Heart left ventricle (tissue), 16 donors: ENCODE results near the gene PLCB1. TPM values are rescaled to one million over a fixed set of nuclear protein-coding genes. Genes with fewer than 3 reads are reported as not detected.
A peak's percentile ranks its signal among the peaks of the same experiment; 100 is the strongest.

Source experiments
- ATAC-seq, 4 donors: fragments of 200-7000 bp; cut with Tn5 transposase; one replicate each; pipeline ENCODE4 v1.9.1; 2020 to 2022; ENCODE audit warnings: moderate library complexity in 4 of 4, mild to moderate bottlenecking in 3 of 4, moderate number of reproducible peaks in 1 of 4
- DNase-seq, 5 donors: peaks; one replicate each; pipeline ENCODE4 v3.0.0-alpha.2; 2020
- H3K27ac ChIP-seq, 12 donors: fragments of 200-600 bp; sonication (generic) in 4 of 12; one replicate each; pipeline versions ENCODE4 v1.5.0 to v1.8.0; 2016 to 2022; ENCODE audit warnings: mild to moderate bottlenecking in 2 of 12
- H3K27me3 ChIP-seq, 9 donors: fragments of 200-600 bp; sonication (generic) in 2 of 9; one replicate each; pipeline versions ENCODE4 v1.5.1 to v1.8.0; 2016 to 2022; ENCODE audit warnings: mild to moderate bottlenecking in 3 of 9
- H3K36me3 ChIP-seq, 9 donors: fragments of 200-600 bp; sonication (generic) in 2 of 9; one replicate each; pipeline versions ENCODE4 v1.5.0 to v1.8.0; 2018 to 2022; ENCODE audit warnings: mild to moderate bottlenecking in 2 of 9
- H3K4me1 ChIP-seq, 12 donors: fragments of 200-600 bp; sonication (generic) in 4 of 12; one replicate each; pipeline versions ENCODE4 v1.5.0 to v1.8.0; 2016 to 2022; ENCODE audit warnings: mild to moderate bottlenecking in 3 of 12
- H3K4me3 ChIP-seq, 12 donors: fragments of 200-600 bp; sonication (generic) in 4 of 12; one replicate each; pipeline versions ENCODE4 v1.5.0 to v1.8.0; 2017 to 2022; ENCODE audit warnings: mild to moderate bottlenecking in 9 of 12, moderate library complexity in 4 of 12
- H3K9me3 ChIP-seq, 12 donors: fragments of 200-600 bp; sonication (generic) in 4 of 12; one replicate each; pipeline versions ENCODE4 v1.5.0 to v1.8.0; 2016 to 2022; ENCODE audit warnings: mild to moderate bottlenecking in 1 of 12
- CTCF ChIP-seq, 12 donors: fragments of 200-600 bp; sonication (generic) in 4 of 12; IDR thresholded peaks; one replicate each; pipeline versions ENCODE4 v1.5.0 to v1.8.0; 2018 to 2022; ENCODE audit warnings: antibody characterized with exemption in 12 of 12, mild to moderate bottlenecking in 5 of 12
- POLR2A ChIP-seq, 2 donors: fragments of 450-650 bp; IDR thresholded peaks; one replicate each; pipeline ENCODE4 v1.6.1; 2017; ENCODE audit warnings: antibody characterized with exemption in 2 of 2, mild to moderate bottlenecking in 2 of 2, moderate library complexity in 2 of 2
- WGBS, 4 donors: extraction: QIAGEN DNeasy Blood & Tissue Kit in 2 of 4; methylation state at CpG; one replicate each; pipeline versions ENCODE4 v1.1.5 to v1.1.7; 2013 to 2018; 5-methylcytosine and 5-hydroxymethylcytosine counted together
- intact Hi-C, 10 donors: fragments of 100-400 bp; cut with DNase I; formaldehyde crosslinking; loops; one replicate each; pipeline versions ENCODE4 v1.11.1 to v1.14.2; 2022
- polyA plus RNA-seq, 2 donors: library from polyadenylated mRNA; stranded (reverse); fragments of 200-250 nt; gene quantifications; one replicate each; pipeline ENCODE4 v1.2.3, GENCODE V29; 2013
- total RNA-seq, 9 donors: library from RNA; depleted of rRNA in 2 of 9; stranded (reverse); fragments of >200 nt in 2 of 9; fragmentation: NEBNext Ultra II Directional in 3 of 9; extraction: Animal tissue kit (Norgen Biotek cat#: 25700) in 3 of 9; gene quantifications; one replicate each; pipeline versions ENCODE4 v1.1.0 to v1.2.4, GENCODE V29; 2016 to 2023
- donor health status: ischemic (EF 13 %, LVEDD 7.1; RV severe dilation, severe dysfunction).
- donor health status: healthy with polysubstance abuse.
- donor health status: DM: no; HTN: yes; CAD: no.
- donor health status: DM: no; HTN: no; CAD: no.
- donor health status: ischemic (EF 25% LVEDD 6.9; RV normal size, moderate dysfunction).
- donor health status: ischemic (EF 25% LVEDD 5.7; RV mildly dilated, moderate dysfunction).
- donor health status: healthy.
- donor health status: DM: yes; HTN: yes; CAD: no.
- donor health status: ischemic (EF 35%, LVEDD 5.7; RV mildly dilated, moderate dysfunction).
- donor health status: nonischemic (EF 11% LVEDD 7.7; RV severe dilation, severe dysfunction).
- donor health status: DM: yes; HTN: yes; CAD: no.
- donor health status: PGD.
- donor health status: ischemic (EF 29% LVEDD 5.4; RV normal size, mild dysfunction).
- donor health status: nonischemic (EF 23%, LVEDD 6.1; RV moderate dilation, normal function).

Gene PLCB1
- total and polyA plus RNA-seq, 11 donors: 2.5 to 12.1 (median 7.4) TPM

- no peaks in the 10 kb centered on the region for H3K9me3 ChIP-seq
- no peaks in the 10 kb centered on the region for H3K36me3 ChIP-seq
- TF ChIP-seq CTCF (IDR thresholded peaks at IDR 0.05): peak in 11 of 12 donors; percentile 10 to 46 (median 37)
- no peak for TF ChIP-seq POLR2A (IDR thresholded peaks at IDR 0.05)
- DNase-seq (no peak), ATAC-seq (no peak)
- H3K27ac ChIP-seq: no peak overlapping the region
- 82 to 90% (median 85%) methylated on average over 3 of the region's 3 CpGs for WGBS, 4 donors
- intact Hi-C loops: loop anchor here in 2 of 10 donors (2.0 to 10.0 kb wide), 2 partner anchors 141 to 403 kb away; partner anchors contain the start of gene PLCB1 (in 1 of the 2)
- no peaks in the 10 kb centered on the region for H3K27me3 ChIP-seq
- no peak overlapping the region for H3K4me3 ChIP-seq
- H3K4me1 ChIP-seq: peaks cover 0 to 11% (median 0%) of the 10 kb centered on the region in 12 donors
Measured at GRCh38 chr20:8535403-8536261, 403.6 kb downstream of the PLCB1 start.

GRCh38 chr20:8536262-8536618 lies 404.2 kb downstream of the PLCB1 start:
- Histone ChIP-seq H3K9me3 (no peaks in the 10 kb centered on the region), H3K27ac (no peak overlapping the region), H3K27me3 (no peaks in the 10 kb centered on the region), H3K36me3 (no peaks in the 10 kb centered on the region), H3K4me1 (peaks cover 0 to 11% (median 0%) of the 10 kb centered on the region in 12 donors), H3K4me3 (no peak overlapping the region)
- intact Hi-C loops: loop anchor here in 2 of 10 donors (2.0 to 10.0 kb wide), 2 partner anchors 141 to 403 kb away; partner anchors contain the start of gene PLCB1 (in 1 of the 2)
- 85 to 97% (median 89%) methylated on average over 5 of the region's 5 CpGs for WGBS, 4 donors
- DNase-seq (no peak), ATAC-seq (no peak)
- TF ChIP-seq CTCF (IDR thresholded peaks at IDR 0.05): no peak

GRCh38 chr20:8540466-8540865 lies 408.4 kb downstream of the PLCB1 start:
- ATAC-seq (no peak), DNase-seq (no peak)
- H3K27me3 ChIP-seq: no peaks in the 10 kb centered on the region
- no peak overlapping the region for H3K4me3 ChIP-seq
- intact Hi-C loops: loop anchor here in 4 of 10 donors (5.0 to 10.0 kb wide), 5 partner anchors 84 to 408 kb away; partner anchors contain the start of gene PLCB1 (in 1 of the 4)
- H3K4me1 ChIP-seq: peaks cover 0 to 21% (median 9%) of the 10 kb centered on the region in 12 donors
- H3K36me3 ChIP-seq: no peaks in the 10 kb centered on the region
- H3K9me3 ChIP-seq: no peaks in the 10 kb centered on the region
- no peak overlapping the region for H3K27ac ChIP-seq
- no peak for TF ChIP-seq POLR2A (IDR thresholded peaks at IDR 0.05)
- no peak for TF ChIP-seq CTCF (IDR thresholded peaks at IDR 0.05)

- Histone ChIP-seq H3K27me3 (no peaks in the 10 kb centered on the region), H3K4me3 (peak overlapping the region in 1 of 12 donors; percentile 1)
Measured at GRCh38 chr20:8542110-8542486, 410.0 kb downstream of the PLCB1 start.

More at GRCh38 chr20:8542110-8542486, 410.0 kb downstream of the PLCB1 start:
- Histone ChIP-seq H3K9me3 (no peaks in the 10 kb centered on the region), H3K4me1 (peaks cover 0 to 28% (median 12%) of the 10 kb centered on the region in 12 donors), H3K27ac (peak overlapping the region in 11 of 12 donors; percentile 5 to 61 (median 32)), H3K36me3 (no peaks in the 10 kb centered on the region)
- peak in 2 of 4 donors; percentile 38 to 59 for ATAC-seq
- DNase-seq: no peak
- TF ChIP-seq CTCF (IDR thresholded peaks at IDR 0.05): no peak
- TF ChIP-seq POLR2A (IDR thresholded peaks at IDR 0.05): no peak
- intact Hi-C loops: loop anchor here in 4 of 10 donors (5.0 to 10.0 kb wide), 5 partner anchors 83 to 410 kb away; partner anchors contain the start of gene PLCB1 (in 1 of the 4)
- WGBS, 4 donors: 52 to 79% (median 64%) methylated on average over 9 of the region's 9 CpGs
